ENCODE data around the gene HS3ST4. TPM values are rescaled to one million over a fixed set of nuclear protein-coding genes. Genes with fewer than 3 reads are reported as not detected.

The HS3ST4 gene
- total and polyA plus RNA-seq, 2 experiments from 2014 or later = 0.44 to 2.1 TPM

DNA sequence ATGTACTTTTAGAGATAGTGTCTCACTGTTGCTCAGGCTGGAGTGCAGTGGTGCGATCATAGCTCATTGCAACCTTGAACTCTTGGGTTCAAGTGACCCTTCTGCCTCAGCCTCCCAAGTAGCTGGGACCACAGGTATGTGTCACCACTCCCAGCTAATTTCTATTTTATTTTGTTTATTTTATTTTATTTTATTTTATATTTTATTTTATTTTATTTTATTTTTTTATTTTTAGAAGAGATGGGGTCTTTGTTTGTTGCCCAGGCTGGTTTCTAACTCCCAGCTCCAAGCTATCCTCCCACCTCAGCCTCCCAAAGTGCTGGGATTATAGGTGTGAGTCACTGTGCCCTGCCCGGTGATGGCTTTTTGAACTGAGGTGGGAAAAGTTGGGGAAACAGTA is 35.1 kb upstream of the HS3ST4 start:
- peaks cover 79% of the 10 kb centered on the region for H3K9me3 Mint-ChIP-seq
- H3K27me3 Mint-ChIP-seq (ENCODE audit: insufficient read depth, low read depth, poor library complexity) = peaks cover 5% of the 10 kb centered on the region
- TF ChIP-seq EZH2 (IDR thresholded peaks at IDR 0.05; ENCODE audit: low read depth, unreplicated experiment) (no peak), JUNB (IDR thresholded peaks at IDR 0.05; ENCODE audit: unreplicated experiment) (no peak)

DNA sequence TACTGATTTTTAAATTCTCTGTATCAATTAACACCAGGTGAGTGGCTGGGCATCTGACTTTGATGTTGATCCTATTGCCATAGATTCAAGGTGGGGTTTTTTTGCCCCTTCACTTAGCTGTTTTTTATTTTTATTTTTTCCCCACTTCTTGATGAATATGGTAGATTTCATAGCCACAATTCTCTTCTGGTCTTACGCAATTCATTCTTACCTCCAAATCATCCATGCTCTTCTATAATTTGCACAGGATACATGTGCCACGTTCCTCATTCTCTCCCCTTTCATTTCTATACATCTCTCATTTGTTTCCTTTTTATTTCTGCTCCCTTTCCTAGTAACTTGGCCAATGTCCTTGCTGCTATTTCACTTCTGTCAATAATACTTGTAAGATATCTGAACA is 14.9 kb upstream of the HS3ST4 start:
- Histone ChIP-seq H3K4me2 (no peak overlapping the region), H3K4me3 (no peak overlapping the region), H3F3A (replicated peaks; ENCODE audit: low read depth) (no peaks in the 10 kb centered on the region), H3K36me3 (ENCODE audit: insufficient read depth) (no peaks in the 10 kb centered on the region), H3K79me2 (replicated peaks; ENCODE audit: insufficient read depth) (no peaks in the 10 kb centered on the region), H3K4me1 (ENCODE audit: insufficient read depth) (no peaks in the 10 kb centered on the region), H4K20me1 (replicated peaks; ENCODE audit: insufficient read depth) (no peaks in the 10 kb centered on the region), H3K9me2 (ENCODE audit: insufficient read depth) (no peaks in the 10 kb centered on the region), H3K27me3 (ENCODE audit: insufficient read depth) (no peaks in the 10 kb centered on the region), H3K27ac (ENCODE audit: low read depth) (no peak overlapping the region), H2AFZ (no peak overlapping the region)
- H3K4me1 Mint-ChIP-seq = no peaks in the 10 kb centered on the region
- ATAC-seq (no peak), DNase-seq (ENCODE audit: low spot score) (no peak)
- peaks cover 64% of the 10 kb centered on the region for H3K9me3 Mint-ChIP-seq
- no peaks in the 10 kb centered on the region; the same call in 2 of the 3 replicates for H3K36me3 Mint-ChIP-seq (ENCODE audit: low read depth)
- peaks cover 2% of the 10 kb centered on the region for H3K27me3 Mint-ChIP-seq (ENCODE audit: insufficient read depth, low read depth, poor library complexity)
- H3K27ac Mint-ChIP-seq = no peak overlapping the region
- H3K4me3 Mint-ChIP-seq = no peak overlapping the region
- TF ChIP-seq, protein P1, sequence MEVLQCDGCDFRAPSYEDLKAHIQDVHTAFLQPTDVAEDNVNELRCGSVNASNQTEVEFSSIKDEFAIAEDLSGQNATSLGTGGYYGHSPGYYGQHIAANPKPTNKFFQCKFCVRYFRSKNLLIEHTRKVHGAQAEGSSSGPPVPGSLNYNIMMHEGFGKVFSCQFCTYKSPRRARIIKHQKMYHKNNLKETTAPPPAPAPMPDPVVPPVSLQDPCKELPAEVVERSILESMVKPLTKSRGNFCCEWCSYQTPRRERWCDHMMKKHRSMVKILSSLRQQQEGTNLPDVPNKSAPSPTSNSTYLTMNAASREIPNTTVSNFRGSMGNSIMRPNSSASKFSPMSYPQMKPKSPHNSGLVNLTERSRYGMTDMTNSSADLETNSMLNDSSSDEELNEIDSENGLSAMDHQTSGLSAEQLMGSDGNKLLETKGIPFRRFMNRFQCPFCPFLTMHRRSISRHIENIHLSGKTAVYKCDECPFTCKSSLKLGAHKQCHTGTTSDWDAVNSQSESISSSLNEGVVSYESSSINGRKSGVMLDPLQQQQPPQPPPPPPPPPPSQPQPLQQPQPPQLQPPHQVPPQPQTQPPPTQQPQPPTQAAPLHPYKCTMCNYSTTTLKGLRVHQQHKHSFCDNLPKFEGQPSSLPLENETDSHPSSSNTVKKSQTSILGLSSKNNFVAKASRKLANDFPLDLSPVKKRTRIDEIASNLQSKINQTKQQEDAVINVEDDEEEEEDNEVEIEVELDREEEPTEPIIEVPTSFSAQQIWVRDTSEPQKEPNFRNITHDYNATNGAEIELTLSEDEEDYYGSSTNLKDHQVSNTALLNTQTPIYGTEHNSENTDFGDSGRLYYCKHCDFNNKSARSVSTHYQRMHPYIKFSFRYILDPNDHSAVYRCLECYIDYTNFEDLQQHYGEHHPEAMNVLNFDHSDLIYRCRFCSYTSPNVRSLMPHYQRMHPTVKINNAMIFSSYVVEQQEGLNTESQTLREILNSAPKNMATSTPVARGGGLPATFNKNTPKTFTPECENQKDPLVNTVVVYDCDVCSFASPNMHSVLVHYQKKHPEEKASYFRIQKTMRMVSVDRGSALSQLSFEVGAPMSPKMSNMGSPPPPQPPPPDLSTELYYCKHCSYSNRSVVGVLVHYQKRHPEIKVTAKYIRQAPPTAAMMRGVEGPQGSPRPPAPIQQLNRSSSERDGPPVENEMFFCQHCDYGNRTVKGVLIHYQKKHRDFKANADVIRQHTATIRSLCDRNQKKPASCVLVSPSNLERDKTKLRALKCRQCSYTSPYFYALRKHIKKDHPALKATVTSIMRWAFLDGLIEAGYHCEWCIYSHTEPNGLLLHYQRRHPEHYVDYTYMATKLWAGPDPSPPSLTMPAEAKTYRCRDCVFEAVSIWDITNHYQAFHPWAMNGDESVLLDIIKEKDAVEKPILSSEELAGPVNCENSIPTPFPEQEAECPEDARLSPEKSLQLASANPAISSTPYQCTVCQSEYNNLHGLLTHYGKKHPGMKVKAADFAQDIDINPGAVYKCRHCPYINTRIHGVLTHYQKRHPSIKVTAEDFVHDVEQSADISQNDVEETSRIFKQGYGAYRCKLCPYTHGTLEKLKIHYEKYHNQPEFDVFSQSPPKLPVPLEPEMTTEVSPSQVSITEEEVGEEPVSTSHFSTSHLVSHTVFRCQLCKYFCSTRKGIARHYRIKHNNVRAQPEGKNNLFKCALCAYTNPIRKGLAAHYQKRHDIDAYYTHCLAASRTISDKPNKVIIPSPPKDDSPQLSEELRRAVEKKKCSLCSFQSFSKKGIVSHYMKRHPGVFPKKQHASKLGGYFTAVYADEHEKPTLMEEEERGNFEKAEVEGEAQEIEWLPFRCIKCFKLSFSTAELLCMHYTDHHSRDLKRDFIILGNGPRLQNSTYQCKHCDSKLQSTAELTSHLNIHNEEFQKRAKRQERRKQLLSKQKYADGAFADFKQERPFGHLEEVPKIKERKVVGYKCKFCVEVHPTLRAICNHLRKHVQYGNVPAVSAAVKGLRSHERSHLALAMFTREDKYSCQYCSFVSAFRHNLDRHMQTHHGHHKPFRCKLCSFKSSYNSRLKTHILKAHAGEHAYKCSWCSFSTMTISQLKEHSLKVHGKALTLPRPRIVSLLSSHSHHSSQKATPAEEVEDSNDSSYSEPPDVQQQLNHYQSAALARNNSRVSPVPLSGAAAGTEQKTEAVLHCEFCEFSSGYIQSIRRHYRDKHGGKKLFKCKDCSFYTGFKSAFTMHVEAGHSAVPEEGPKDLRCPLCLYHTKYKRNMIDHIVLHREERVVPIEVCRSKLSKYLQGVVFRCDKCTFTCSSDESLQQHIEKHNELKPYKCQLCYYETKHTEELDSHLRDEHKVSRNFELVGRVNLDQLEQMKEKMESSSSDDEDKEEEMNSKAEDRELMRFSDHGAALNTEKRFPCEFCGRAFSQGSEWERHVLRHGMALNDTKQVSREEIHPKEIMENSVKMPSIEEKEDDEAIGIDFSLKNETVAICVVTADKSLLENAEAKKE (CRISPR knock-in tag; IDR thresholded peaks at IDR 0.05) = no peak
- TF ChIP-seq, protein P2, sequence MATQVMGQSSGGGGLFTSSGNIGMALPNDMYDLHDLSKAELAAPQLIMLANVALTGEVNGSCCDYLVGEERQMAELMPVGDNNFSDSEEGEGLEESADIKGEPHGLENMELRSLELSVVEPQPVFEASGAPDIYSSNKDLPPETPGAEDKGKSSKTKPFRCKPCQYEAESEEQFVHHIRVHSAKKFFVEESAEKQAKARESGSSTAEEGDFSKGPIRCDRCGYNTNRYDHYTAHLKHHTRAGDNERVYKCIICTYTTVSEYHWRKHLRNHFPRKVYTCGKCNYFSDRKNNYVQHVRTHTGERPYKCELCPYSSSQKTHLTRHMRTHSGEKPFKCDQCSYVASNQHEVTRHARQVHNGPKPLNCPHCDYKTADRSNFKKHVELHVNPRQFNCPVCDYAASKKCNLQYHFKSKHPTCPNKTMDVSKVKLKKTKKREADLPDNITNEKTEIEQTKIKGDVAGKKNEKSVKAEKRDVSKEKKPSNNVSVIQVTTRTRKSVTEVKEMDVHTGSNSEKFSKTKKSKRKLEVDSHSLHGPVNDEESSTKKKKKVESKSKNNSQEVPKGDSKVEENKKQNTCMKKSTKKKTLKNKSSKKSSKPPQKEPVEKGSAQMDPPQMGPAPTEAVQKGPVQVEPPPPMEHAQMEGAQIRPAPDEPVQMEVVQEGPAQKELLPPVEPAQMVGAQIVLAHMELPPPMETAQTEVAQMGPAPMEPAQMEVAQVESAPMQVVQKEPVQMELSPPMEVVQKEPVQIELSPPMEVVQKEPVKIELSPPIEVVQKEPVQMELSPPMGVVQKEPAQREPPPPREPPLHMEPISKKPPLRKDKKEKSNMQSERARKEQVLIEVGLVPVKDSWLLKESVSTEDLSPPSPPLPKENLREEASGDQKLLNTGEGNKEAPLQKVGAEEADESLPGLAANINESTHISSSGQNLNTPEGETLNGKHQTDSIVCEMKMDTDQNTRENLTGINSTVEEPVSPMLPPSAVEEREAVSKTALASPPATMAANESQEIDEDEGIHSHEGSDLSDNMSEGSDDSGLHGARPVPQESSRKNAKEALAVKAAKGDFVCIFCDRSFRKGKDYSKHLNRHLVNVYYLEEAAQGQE (IDR thresholded peaks at IDR 0.05; ENCODE audit: unreplicated experiment) = no peak
- TF ChIP-seq POLR2AphosphoS5 (IDR thresholded peaks at IDR 0.05; ENCODE audit: low read depth) (no peak), ZNF331 (CRISPR knock-in tag; IDR thresholded peaks at IDR 0.05; ENCODE audit: low read depth) (no peak), JUNB (IDR thresholded peaks at IDR 0.05; ENCODE audit: unreplicated experiment) (no peak), EZH2 (IDR thresholded peaks at IDR 0.05; ENCODE audit: low read depth, unreplicated experiment) (no peak), STAT1 (IDR thresholded peaks at IDR 0.05; ENCODE audit: unreplicated experiment) (no peak), ZNF114 (CRISPR knock-in tag; IDR thresholded peaks at IDR 0.05) (no peak), CREB1 (CRISPR knock-in tag; IDR thresholded peaks at IDR 0.05; ENCODE audit: low read depth) (no peak), EZH2phosphoT487 (IDR thresholded peaks at IDR 0.05; ENCODE audit: unreplicated experiment) (no peak)
- TF ChIP-seq, protein P3, sequence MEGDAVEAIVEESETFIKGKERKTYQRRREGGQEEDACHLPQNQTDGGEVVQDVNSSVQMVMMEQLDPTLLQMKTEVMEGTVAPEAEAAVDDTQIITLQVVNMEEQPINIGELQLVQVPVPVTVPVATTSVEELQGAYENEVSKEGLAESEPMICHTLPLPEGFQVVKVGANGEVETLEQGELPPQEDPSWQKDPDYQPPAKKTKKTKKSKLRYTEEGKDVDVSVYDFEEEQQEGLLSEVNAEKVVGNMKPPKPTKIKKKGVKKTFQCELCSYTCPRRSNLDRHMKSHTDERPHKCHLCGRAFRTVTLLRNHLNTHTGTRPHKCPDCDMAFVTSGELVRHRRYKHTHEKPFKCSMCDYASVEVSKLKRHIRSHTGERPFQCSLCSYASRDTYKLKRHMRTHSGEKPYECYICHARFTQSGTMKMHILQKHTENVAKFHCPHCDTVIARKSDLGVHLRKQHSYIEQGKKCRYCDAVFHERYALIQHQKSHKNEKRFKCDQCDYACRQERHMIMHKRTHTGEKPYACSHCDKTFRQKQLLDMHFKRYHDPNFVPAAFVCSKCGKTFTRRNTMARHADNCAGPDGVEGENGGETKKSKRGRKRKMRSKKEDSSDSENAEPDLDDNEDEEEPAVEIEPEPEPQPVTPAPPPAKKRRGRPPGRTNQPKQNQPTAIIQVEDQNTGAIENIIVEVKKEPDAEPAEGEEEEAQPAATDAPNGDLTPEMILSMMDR (conservative IDR thresholded peaks at IDR 0.05; ENCODE audit: low read depth in 2 of 2) = no peak

More for the DNA sequence above, 35.1 kb upstream of the HS3ST4 start:
- H3K79me2 ChIP-seq (replicated peaks; ENCODE audit: insufficient read depth) = no peaks in the 10 kb centered on the region
- ATAC-seq (no peak), DNase-seq (ENCODE audit: low spot score) (no peak)
- H3K4me2 ChIP-seq = no peak overlapping the region
- Mint-ChIP-seq H3K36me3 (ENCODE audit: low read depth) (peaks cover 6% of the 10 kb centered on the region; the same call in 1 of the 3 replicates), H3K27ac (no peak overlapping the region), H3K4me1 (no peaks in the 10 kb centered on the region), H3K4me3 (no peak overlapping the region)
- H4K20me1 ChIP-seq (replicated peaks; ENCODE audit: insufficient read depth) = no peaks in the 10 kb centered on the region
- H2AFZ ChIP-seq = no peak overlapping the region
- no peaks in the 10 kb centered on the region for H3K9me2 ChIP-seq (ENCODE audit: insufficient read depth)
- H3K4me3 ChIP-seq = no peak overlapping the region
- no peak overlapping the region for H3K27ac ChIP-seq (ENCODE audit: low read depth)
- H3F3A ChIP-seq (replicated peaks; ENCODE audit: low read depth) = no peaks in the 10 kb centered on the region
- H3K27me3 ChIP-seq (ENCODE audit: insufficient read depth) = no peaks in the 10 kb centered on the region
- H3K36me3 ChIP-seq (ENCODE audit: insufficient read depth) = no peaks in the 10 kb centered on the region; the same call in 1 of the 2 replicates
- H3K4me1 ChIP-seq (ENCODE audit: insufficient read depth) = no peaks in the 10 kb centered on the region
